GM21528 (cell line): Measurements from ENCODE around the gene SDSL.

Experiments used
- ATAC-seq: cut with Tn5 transposase; IDR thresholded peaks from one replicate; pipeline ENCODE4 v1.9.1; 2021; ENCODE audit warnings: mild to moderate bottlenecking, moderate library complexity; ENCODE audit not compliant: unreplicated experiment, low FRiP score

The SDSL gene

GRCh38 chr12:113477171-113477841, 55.1 kb downstream of the SDSL start:
- no peak for ATAC-seq

GRCh38 chr12:113477842-113478215, 55.6 kb downstream of the SDSL start:
- no peak for ATAC-seq

GRCh38 chr12:113478351-113479011, 56.3 kb downstream of the SDSL start:
- ATAC-seq: no peak

- ATAC-seq: no peak
These were observed 57.0 kb downstream of the SDSL start for GRCh38 chr12:113479216-113479589.

GRCh38 chr12:113479590-113480335, 57.6 kb downstream of the SDSL start:
- ATAC-seq: no peak

- ATAC-seq: no peak
These were observed 58.3 kb downstream of the SDSL start for GRCh38 chr12:113480336-113480971.

- no peak for ATAC-seq
These were observed 60.2 kb downstream of the SDSL start for GRCh38 chr12:113482334-113482733.

- ATAC-seq: no peak
These were observed 63.1 kb downstream of the SDSL start for GRCh38 chr12:113485330-113485729.

GRCh38 chr12:113486722-113487121, 64.5 kb downstream of the SDSL start:
- no peak for ATAC-seq
